Peyer's patch (tissue), 4 donors: ENCODE data around the gene ANKRD44. TPM values are rescaled to one million over a fixed set of nuclear protein-coding genes. Genes with fewer than 3 reads are reported as not detected.

ENCODE experiments used
- DNase-seq, 3 donors: peaks; one replicate each; pipeline ENCODE4 v3.0.0-alpha.2; 2017 to 2019
- H3K27ac ChIP-seq, 4 donors: fragments of 200-600 bp; sonication (generic); one replicate each; pipeline ENCODE4 v1.5.1; 2016 to 2019
- H3K27me3 ChIP-seq, 2 donors: fragments of 200-600 bp; sonication (generic); one replicate each; pipeline ENCODE4 v1.5.1; 2019
- H3K36me3 ChIP-seq, 3 donors: fragments of 200-600 bp; sonication (generic); one replicate each; pipeline ENCODE4 v1.5.1; 2016 to 2019
- H3K4me1 ChIP-seq, 4 donors: fragments of 200-600 bp; sonication (generic); one replicate each; pipeline ENCODE4 v1.5.1; 2016 to 2019
- H3K4me3 ChIP-seq, 4 donors: fragments of 200-600 bp; sonication (generic); 1 replicate in 3 of 4; 2 replicates in 1 of 4; pipeline ENCODE4 v1.5.1; 2016 to 2019; ENCODE audit warnings: mild to moderate bottlenecking in 1 of 4
- H3K9me3 ChIP-seq, 4 donors: fragments of 200-600 bp; sonication (generic); one replicate each; pipeline ENCODE4 v1.5.1; 2016 to 2019; ENCODE audit warnings: mild to moderate bottlenecking in 1 of 4
- CTCF ChIP-seq, 6 experiments: fragments of 450-650 bp in 4 of 6; fragments of 200-600 bp in 2 of 6; sonication (generic) in 1 of 6; IDR thresholded peaks; one replicate each; pipeline ENCODE4 v1.5.1; 2017 to 2019; ENCODE audit warnings: antibody characterized with exemption in 6 of 6, mild to moderate bottlenecking in 3 of 6, moderate library complexity in 1 of 6
- POLR2A ChIP-seq, 2 donors: fragments of 450-650 bp; IDR thresholded peaks; one replicate each; pipeline ENCODE4 v1.5.1; 2017; ENCODE audit warnings: antibody characterized with exemption in 2 of 2, mild to moderate bottlenecking in 2 of 2, moderate library complexity in 2 of 2
- total RNA-seq, 4 donors: library from RNA; depleted of rRNA; stranded (reverse); fragments of >200 nt; gene quantifications; one replicate each; pipeline ENCODE4 v1.1.0, GENCODE V29; 2016

The ANKRD44 gene
- total RNA-seq, 4 donors from 2014 or later, result 24.8 to 215 (median 32.0) TPM

GRCh38 chr2:197057959-197058358 is 252.6 kb downstream of the ANKRD44 start:
- H3K36me3 ChIP-seq, result peaks cover 0 to 10% (median 0%) of the 10 kb centered on the region in 3 donors
- H3K9me3 ChIP-seq, result peaks cover 0 to 3% (median 0%) of the 10 kb centered on the region in 4 donors
- no peak overlapping the region for H3K4me3 ChIP-seq
- no peak overlapping the region for H3K27ac ChIP-seq
- H3K27me3 ChIP-seq, result no peaks in the 10 kb centered on the region
- DNase-seq, result no peak
- no peak for TF ChIP-seq POLR2A (IDR thresholded peaks at IDR 0.05)
- TF ChIP-seq CTCF (IDR thresholded peaks at IDR 0.05), result no peak
- H3K4me1 ChIP-seq, result no peaks in the 10 kb centered on the region

GRCh38 chr2:197055045-197055444 is 255.5 kb downstream of the ANKRD44 start:
- Histone ChIP-seq H3K36me3 (no peaks in the 10 kb centered on the region), H3K27me3 (no peaks in the 10 kb centered on the region), H3K4me1 (no peaks in the 10 kb centered on the region), H3K4me3 (no peak overlapping the region), H3K27ac (no peak overlapping the region), H3K9me3 (peaks cover 0 to 3% (median 0%) of the 10 kb centered on the region in 4 donors)
- TF ChIP-seq CTCF (IDR thresholded peaks at IDR 0.05) (no peak), POLR2A (IDR thresholded peaks at IDR 0.05) (no peak)
- no peak for DNase-seq

GRCh38 chr2:197054437-197054836 is 256.1 kb downstream of the ANKRD44 start:
- H3K4me1 ChIP-seq, result no peaks in the 10 kb centered on the region
- H3K4me3 ChIP-seq, result no peak overlapping the region
- DNase-seq, result no peak
- H3K36me3 ChIP-seq, result no peaks in the 10 kb centered on the region
- no peak overlapping the region for H3K27ac ChIP-seq
- TF ChIP-seq CTCF (IDR thresholded peaks at IDR 0.05), result no peak
- TF ChIP-seq POLR2A (IDR thresholded peaks at IDR 0.05), result no peak
- H3K27me3 ChIP-seq, result no peaks in the 10 kb centered on the region
- H3K9me3 ChIP-seq, result peaks cover 0 to 3% (median 0%) of the 10 kb centered on the region in 4 donors

- no peaks in the 10 kb centered on the region for H3K27me3 ChIP-seq
- H3K27ac ChIP-seq, result no peak overlapping the region
- H3K9me3 ChIP-seq, result peaks cover 0 to 3% (median 0%) of the 10 kb centered on the region in 4 donors
- no peaks in the 10 kb centered on the region for H3K36me3 ChIP-seq
- H3K4me1 ChIP-seq, result no peaks in the 10 kb centered on the region
- no peak for DNase-seq
- no peak for TF ChIP-seq POLR2A (IDR thresholded peaks at IDR 0.05)
- TF ChIP-seq CTCF (IDR thresholded peaks at IDR 0.05), result no peak
- no peak overlapping the region for H3K4me3 ChIP-seq
These were observed 258.2 kb downstream of the ANKRD44 start for GRCh38 chr2:197052356-197052755.

- no peak for TF ChIP-seq CTCF (IDR thresholded peaks at IDR 0.05)
- TF ChIP-seq POLR2A (IDR thresholded peaks at IDR 0.05), result no peak
These were observed 265.5 kb downstream of the ANKRD44 start for GRCh38 chr2:197045115-197045514.

GRCh38 chr2:197042739-197043196 is 267.8 kb downstream of the ANKRD44 start:
- Histone ChIP-seq H3K9me3 (no peaks in the 10 kb centered on the region), H3K27ac (no peak overlapping the region), H3K4me3 (no peak overlapping the region), H3K36me3 (no peaks in the 10 kb centered on the region), H3K27me3 (no peaks in the 10 kb centered on the region), H3K4me1 (peaks cover 0 to 3% (median 0%) of the 10 kb centered on the region in 4 donors)
- TF ChIP-seq CTCF (IDR thresholded peaks at IDR 0.05) (no peak), POLR2A (IDR thresholded peaks at IDR 0.05) (no peak)
- DNase-seq, result no peak

More at GRCh38 chr2:197045115-197045514, 265.5 kb downstream of the ANKRD44 start:
- H3K9me3 ChIP-seq, result no peaks in the 10 kb centered on the region
- no peak overlapping the region for H3K4me3 ChIP-seq
- no peak for DNase-seq
- no peaks in the 10 kb centered on the region for H3K36me3 ChIP-seq
- H3K27me3 ChIP-seq, result no peaks in the 10 kb centered on the region
- H3K27ac ChIP-seq, result no peak overlapping the region
- H3K4me1 ChIP-seq, result peaks cover 0 to 3% (median 0%) of the 10 kb centered on the region in 4 donors
